ENCODE measurements around the gene PSMA7.
"Not testable (repeated sequence)": the region's sequence is repeated elsewhere in the genome, so short reads cannot be mapped to it uniquely, and the experiment has no call there.

PSMA7 gene

GRCh38 chr20:62156254-62156556 lies 13.0 kb upstream of the PSMA7 start:
- no peak for DNase-seq (ENCODE audit: low read depth in 2 of 2, low spot score in 1 of 2)

GRCh38 chr20:62155428-62156253 lies 12.4 kb upstream of the PSMA7 start:
- no peak for DNase-seq (ENCODE audit: low read depth in 2 of 2, low spot score in 1 of 2)

GRCh38 chr20:62151835-62152364 lies 8.7 kb upstream of the PSMA7 start:
- no peak for DNase-seq (ENCODE audit: low read depth in 2 of 2, low spot score in 1 of 2)

GRCh38 chr20:62151225-62151624 lies 8.0 kb upstream of the PSMA7 start:
- DNase-seq (ENCODE audit: low read depth in 2 of 2, low spot score in 1 of 2) = no peak

GRCh38 chr20:62150310-62150575 lies 7.0 kb upstream of the PSMA7 start:
- no peak for DNase-seq (ENCODE audit: low read depth in 2 of 2, low spot score in 1 of 2)

GRCh38 chr20:62149532-62150309 lies 6.5 kb upstream of the PSMA7 start:
- DNase-seq (ENCODE audit: low read depth in 2 of 2, low spot score in 1 of 2) = no peak

GRCh38 chr20:62148908-62149314 lies 5.7 kb upstream of the PSMA7 start:
- DNase-seq (ENCODE audit: low read depth in 2 of 2, low spot score in 1 of 2) = no peak

GRCh38 chr20:62148383-62148782 lies 5.2 kb upstream of the PSMA7 start:
- not testable (repeated sequence) for DNase-seq (ENCODE audit: low read depth in 2 of 2, low spot score in 1 of 2)

- no peak for DNase-seq (ENCODE audit: low read depth in 2 of 2, low spot score in 1 of 2)
These were observed 4.3 kb upstream of the PSMA7 start for GRCh38 chr20:62147528-62147927.

GRCh38 chr20:62147125-62147524 lies 3.9 kb upstream of the PSMA7 start:
- no peak for DNase-seq (ENCODE audit: low read depth in 2 of 2, low spot score in 1 of 2)

GRCh38 chr20:62146019-62146755 lies 3.0 kb upstream of the PSMA7 start:
- no peak for DNase-seq (ENCODE audit: low read depth in 2 of 2, low spot score in 1 of 2)

GRCh38 chr20:62145688-62146018 lies 2.5 kb upstream of the PSMA7 start:
- DNase-seq (ENCODE audit: low read depth in 2 of 2, low spot score in 1 of 2) = no peak

- DNase-seq (ENCODE audit: low read depth in 2 of 2, low spot score in 1 of 2) = no peak
These were observed 997 bp upstream of the PSMA7 start for GRCh38 chr20:62143957-62144825.

- DNase-seq (ENCODE audit: low read depth in 2 of 2, low spot score in 1 of 2) = no peak
These were observed 728 bp downstream of the PSMA7 start for GRCh38 chr20:62142252-62143080.

GRCh38 chr20:62141397-62142251 lies 1.6 kb downstream of the PSMA7 start:
- no peak for DNase-seq (ENCODE audit: low read depth in 2 of 2, low spot score in 1 of 2)

- no peak for DNase-seq (ENCODE audit: low read depth in 2 of 2, low spot score in 1 of 2)
These were observed 2.2 kb downstream of the PSMA7 start for GRCh38 chr20:62141043-62141396.

GRCh38 chr20:62139636-62140035 lies 3.6 kb downstream of the PSMA7 start:
- DNase-seq (ENCODE audit: low read depth in 2 of 2, low spot score in 1 of 2) = no peak

GRCh38 chr20:62138912-62139311 lies 4.3 kb downstream of the PSMA7 start:
- DNase-seq (ENCODE audit: low read depth in 2 of 2, low spot score in 1 of 2) = no peak

- DNase-seq (ENCODE audit: low read depth in 2 of 2, low spot score in 1 of 2) = no peak
These were observed 5.0 kb downstream of the PSMA7 start for GRCh38 chr20:62138204-62138543.
